NCI-H748 treated with DMSO at 0.1 percent for 48 hours (cell line): ENCODE results near the gene HUWE1.
A peak's percentile ranks its signal among the peaks of the same experiment; 100 is the strongest.

Experiments
- DNase-seq: peaks from one replicate; lab custom pipeline; 2025; lab: John Stamatoyannopoulos, UW

The HUWE1 gene

GRCh38 chrX:53684415-53685192, 1.9 kb downstream of the HUWE1 start:
- DNase-seq, result peak; percentile 100

- DNase-seq, result peak; percentile 100
Measured at GRCh38 chrX:53683556-53684414, 2.7 kb downstream of the HUWE1 start.

GRCh38 chrX:53682885-53683555, 3.5 kb downstream of the HUWE1 start:
- DNase-seq, result peak; percentile 34

GRCh38 chrX:53681661-53682060, 4.9 kb downstream of the HUWE1 start:
- no peak for DNase-seq

- DNase-seq, result no peak
Measured at GRCh38 chrX:53678667-53679066, 7.9 kb downstream of the HUWE1 start.

GRCh38 chrX:53677286-53677685, 9.2 kb downstream of the HUWE1 start:
- DNase-seq, result no peak

- DNase-seq, result no peak
Measured at GRCh38 chrX:53674581-53674980, 11.9 kb downstream of the HUWE1 start.

- no peak for DNase-seq
Measured at GRCh38 chrX:53669258-53669657, 17.3 kb downstream of the HUWE1 start.

- no peak for DNase-seq
Measured at GRCh38 chrX:53666171-53666570, 20.3 kb downstream of the HUWE1 start.

GRCh38 chrX:53660004-53660403, 26.5 kb downstream of the HUWE1 start:
- no peak for DNase-seq

- DNase-seq, result no peak
Measured at GRCh38 chrX:53659039-53659438, 27.5 kb downstream of the HUWE1 start.

- DNase-seq, result no peak
Measured at GRCh38 chrX:53656845-53657244, 29.7 kb downstream of the HUWE1 start.

- no peak for DNase-seq
Measured at GRCh38 chrX:53654376-53654775, 32.1 kb downstream of the HUWE1 start.

GRCh38 chrX:53644751-53645150, 41.8 kb downstream of the HUWE1 start:
- DNase-seq, result no peak

- no peak for DNase-seq
Measured at GRCh38 chrX:53642337-53642736, 44.2 kb downstream of the HUWE1 start.

- DNase-seq, result no peak
Measured at GRCh38 chrX:53639257-53639656, 47.3 kb downstream of the HUWE1 start.

GRCh38 chrX:53637479-53637878, 49.0 kb downstream of the HUWE1 start:
- DNase-seq, result no peak

GRCh38 chrX:53631156-53631555, 55.4 kb downstream of the HUWE1 start:
- DNase-seq, result no peak

- no peak for DNase-seq
Measured at GRCh38 chrX:53630261-53630660, 56.3 kb downstream of the HUWE1 start.

GRCh38 chrX:53622431-53622830, 64.1 kb downstream of the HUWE1 start:
- no peak for DNase-seq

GRCh38 chrX:53621418-53621986, 65.0 kb downstream of the HUWE1 start:
- DNase-seq, result no peak

- no peak for DNase-seq
Measured at GRCh38 chrX:53616946-53617345, 69.6 kb downstream of the HUWE1 start.
